Esophagus (tissue), 2 donors: ENCODE results near the gene TSPAN33. TPM values are rescaled to one million over a fixed set of nuclear protein-coding genes. Genes with fewer than 3 reads are reported as not detected.

Experiments used
- H3K27ac ChIP-seq, 2 donors: one replicate each; pipeline ENCODE4 v1.5.1; 2013; ENCODE audit warnings: low read depth in 2 of 2, mild to moderate bottlenecking in 2 of 2, inconsistent platforms in 1 of 2, low read length in 1 of 2, moderate library complexity in 1 of 2
- H3K27me3 ChIP-seq, 2 donors: one replicate each; pipeline ENCODE4 v1.6.1; 2013; ENCODE audit warnings: low read length in 2 of 2, control low read depth in 1 of 2, mild to moderate bottlenecking in 1 of 2; ENCODE audit not compliant: insufficient read depth in 2 of 2, control insufficient read depth in 1 of 2
- H3K36me3 ChIP-seq, 2 donors: one replicate each; pipeline ENCODE4 v1.6.1; 2013; ENCODE audit warnings: low read length in 1 of 2; ENCODE audit not compliant: control insufficient read depth in 2 of 2, insufficient read depth in 2 of 2
- H3K4me1 ChIP-seq, 2 donors: one replicate each; pipeline ENCODE4 v1.6.1; 2013; ENCODE audit warnings: low read length in 1 of 2; ENCODE audit not compliant: control insufficient read depth in 2 of 2, insufficient read depth in 2 of 2
- H3K4me3 ChIP-seq, 2 donors: one replicate each; pipeline ENCODE4 v1.5.1; 2013; ENCODE audit warnings: low read length in 2 of 2, mild to moderate bottlenecking in 2 of 2, low read depth in 1 of 2, moderate library complexity in 1 of 2
- H3K9me3 ChIP-seq, 2 donors: one replicate each; pipeline ENCODE4 v1.6.1; 2013; ENCODE audit warnings: mild to moderate bottlenecking in 2 of 2, low read depth in 1 of 2, low read length in 1 of 2, moderate library complexity in 1 of 2; ENCODE audit not compliant: control insufficient read depth in 2 of 2, insufficient read depth in 1 of 2
- whole genome bisulfite sequencing, 2 donors: extraction: QIAGEN DNeasy Blood & Tissue Kit; methylation state at CpG; one replicate each; pipeline ENCODE4 v1.1.7; 2013; 5-methylcytosine and 5-hydroxymethylcytosine counted together
- polyA plus RNA-seq, 2 donors: library from polyadenylated mRNA; stranded (reverse); fragments of 200-250 nt; gene quantifications; one replicate each; pipeline ENCODE4 v1.2.3, GENCODE V29; 2013
- donor health status: healthy with polysubstance abuse.
- donor health status: Bipolar disorder and iron deficiency.

The TSPAN33 gene
- polyA plus RNA-seq, 2 donors = 1.8 to 3.8 TPM

DNA sequence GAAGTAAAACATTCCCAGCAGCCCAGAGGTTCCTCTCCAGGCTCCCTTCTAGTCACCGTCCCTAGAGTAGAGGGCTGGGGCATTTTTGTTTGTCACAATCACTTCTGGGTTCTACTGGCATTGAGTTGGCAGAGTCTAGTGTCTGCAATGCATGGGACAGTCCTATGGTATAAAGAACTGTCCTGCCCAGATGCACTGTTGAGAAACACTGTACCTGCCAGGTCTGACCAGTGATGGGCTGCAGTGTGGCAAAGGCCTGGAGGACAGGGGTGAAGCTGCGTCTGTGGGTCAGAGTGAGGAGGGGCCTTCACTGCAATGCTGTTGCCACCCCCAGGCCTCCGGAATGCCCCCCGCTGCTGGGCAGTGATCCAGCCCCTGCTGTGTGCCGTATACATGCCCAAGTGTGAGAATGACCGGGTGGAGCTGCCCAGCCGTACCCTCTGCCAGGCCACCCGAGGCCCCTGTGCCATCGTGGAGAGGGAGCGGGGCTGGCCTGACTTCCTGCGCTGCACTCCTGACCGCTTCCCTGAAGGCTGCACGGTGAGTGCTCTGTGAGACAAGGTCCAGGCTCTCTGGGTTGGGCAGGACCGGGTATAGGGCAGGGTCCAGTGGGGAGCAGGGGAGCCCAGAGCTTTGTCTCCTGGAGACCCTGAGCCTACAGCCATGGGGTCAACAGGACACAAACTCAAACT lies 58.7 kb downstream of the TSPAN33 start:
- no peak overlapping the region for H3K4me3 ChIP-seq
- 87 to 91% methylated on average over 13 to 14 of the region's 14 CpGs for WGBS, 2 donors
- no peak overlapping the region for H3K27ac ChIP-seq
- peaks cover 0 to 6% of the 10 kb centered on the region in 2 donors for H3K36me3 ChIP-seq
- H3K27me3 ChIP-seq = no peaks in the 10 kb centered on the region
- H3K9me3 ChIP-seq = no peaks in the 10 kb centered on the region
- H3K4me1 ChIP-seq = no peaks in the 10 kb centered on the region

DNA sequence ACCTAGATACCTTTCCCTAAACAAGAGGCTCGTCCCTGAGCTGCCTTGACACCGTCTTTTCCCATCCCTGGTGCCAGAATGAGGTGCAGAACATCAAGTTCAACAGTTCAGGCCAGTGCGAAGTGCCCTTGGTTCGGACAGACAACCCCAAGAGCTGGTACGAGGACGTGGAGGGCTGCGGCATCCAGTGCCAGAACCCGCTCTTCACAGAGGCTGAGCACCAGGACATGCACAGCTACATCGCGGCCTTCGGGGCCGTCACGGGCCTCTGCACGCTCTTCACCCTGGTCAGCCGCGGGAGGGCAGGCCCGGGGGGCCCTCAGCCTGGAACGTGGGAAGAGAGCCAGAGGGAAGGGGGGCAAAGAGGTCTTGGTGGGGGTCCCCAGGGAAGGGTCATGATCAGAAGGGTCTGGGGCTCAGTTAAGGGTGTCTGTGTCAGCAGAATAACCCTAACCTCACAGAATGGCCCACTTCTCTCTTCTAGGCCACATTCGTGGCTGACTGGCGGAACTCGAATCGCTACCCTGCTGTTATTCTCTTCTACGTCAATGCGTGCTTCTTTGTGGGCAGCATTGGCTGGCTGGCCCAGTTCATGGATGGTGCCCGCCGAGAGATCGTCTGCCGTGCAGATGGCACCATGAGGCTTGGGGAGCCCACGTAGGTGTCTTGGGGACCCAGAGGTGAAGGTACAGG lies 60.8 kb downstream of the TSPAN33 start:
- Histone ChIP-seq H3K4me3 (no peak overlapping the region), H3K36me3 (peaks cover 0 to 12% of the 10 kb centered on the region in 2 donors), H3K27ac (no peak overlapping the region), H3K9me3 (no peaks in the 10 kb centered on the region), H3K4me1 (peaks cover 0 to 2% of the 10 kb centered on the region in 2 donors), H3K27me3 (no peaks in the 10 kb centered on the region)
- 89 to 90% methylated on average over 29 of the region's 29 CpGs for WGBS, 2 donors

DNA sequence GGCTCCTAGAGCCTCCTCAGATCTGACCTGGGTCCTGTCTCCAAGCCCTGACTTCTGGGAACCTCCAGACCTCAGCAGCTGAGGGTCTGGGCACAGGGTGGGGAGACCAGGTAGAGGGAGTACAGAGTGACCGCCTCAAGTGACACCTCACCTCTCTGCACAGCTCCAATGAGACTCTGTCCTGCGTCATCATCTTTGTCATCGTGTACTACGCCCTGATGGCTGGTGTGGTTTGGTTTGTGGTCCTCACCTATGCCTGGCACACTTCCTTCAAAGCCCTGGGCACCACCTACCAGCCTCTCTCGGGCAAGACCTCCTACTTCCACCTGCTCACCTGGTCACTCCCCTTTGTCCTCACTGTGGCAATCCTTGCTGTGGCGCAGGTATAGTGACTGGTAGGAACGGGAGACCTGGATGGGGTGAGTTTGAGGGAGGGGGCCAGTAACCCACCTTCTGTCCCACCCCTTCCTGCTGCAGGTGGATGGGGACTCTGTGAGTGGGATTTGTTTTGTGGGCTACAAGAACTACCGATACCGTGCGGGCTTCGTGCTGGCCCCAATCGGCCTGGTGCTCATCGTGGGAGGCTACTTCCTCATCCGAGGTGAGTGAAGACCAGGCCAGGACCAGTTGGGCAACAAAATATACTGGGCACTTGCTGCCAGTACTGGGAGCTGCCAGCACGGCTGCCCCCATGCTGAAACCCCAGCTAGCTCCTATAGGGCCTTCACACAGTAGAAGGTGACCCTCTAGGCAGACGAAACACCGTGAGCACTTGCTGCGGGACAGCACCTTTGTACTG lies 61.7 kb downstream of the TSPAN33 start:
- Histone ChIP-seq H3K36me3 (peaks cover 0 to 15% of the 10 kb centered on the region in 2 donors), H3K4me1 (peaks cover 0 to 4% of the 10 kb centered on the region in 2 donors), H3K27me3 (no peaks in the 10 kb centered on the region), H3K27ac (no peak overlapping the region), H3K4me3 (no peak overlapping the region), H3K9me3 (no peaks in the 10 kb centered on the region)
- WGBS, 2 donors = 90 to 94% methylated on average over 18 of the region's 18 CpGs

GRCh38 chr7:129208667-129209066 lies 64.2 kb downstream of the TSPAN33 start:
- peaks cover 0 to 4% of the 10 kb centered on the region in 2 donors for H3K4me1 ChIP-seq
- WGBS, 2 donors = 75 to 81% methylated on average over 9 of the region's 9 CpGs
- H3K36me3 ChIP-seq = peaks cover 0 to 15% of the 10 kb centered on the region in 2 donors
- H3K27me3 ChIP-seq = no peaks in the 10 kb centered on the region
- no peak overlapping the region for H3K4me3 ChIP-seq
- H3K27ac ChIP-seq = no peak overlapping the region
- H3K9me3 ChIP-seq = no peaks in the 10 kb centered on the region

DNA sequence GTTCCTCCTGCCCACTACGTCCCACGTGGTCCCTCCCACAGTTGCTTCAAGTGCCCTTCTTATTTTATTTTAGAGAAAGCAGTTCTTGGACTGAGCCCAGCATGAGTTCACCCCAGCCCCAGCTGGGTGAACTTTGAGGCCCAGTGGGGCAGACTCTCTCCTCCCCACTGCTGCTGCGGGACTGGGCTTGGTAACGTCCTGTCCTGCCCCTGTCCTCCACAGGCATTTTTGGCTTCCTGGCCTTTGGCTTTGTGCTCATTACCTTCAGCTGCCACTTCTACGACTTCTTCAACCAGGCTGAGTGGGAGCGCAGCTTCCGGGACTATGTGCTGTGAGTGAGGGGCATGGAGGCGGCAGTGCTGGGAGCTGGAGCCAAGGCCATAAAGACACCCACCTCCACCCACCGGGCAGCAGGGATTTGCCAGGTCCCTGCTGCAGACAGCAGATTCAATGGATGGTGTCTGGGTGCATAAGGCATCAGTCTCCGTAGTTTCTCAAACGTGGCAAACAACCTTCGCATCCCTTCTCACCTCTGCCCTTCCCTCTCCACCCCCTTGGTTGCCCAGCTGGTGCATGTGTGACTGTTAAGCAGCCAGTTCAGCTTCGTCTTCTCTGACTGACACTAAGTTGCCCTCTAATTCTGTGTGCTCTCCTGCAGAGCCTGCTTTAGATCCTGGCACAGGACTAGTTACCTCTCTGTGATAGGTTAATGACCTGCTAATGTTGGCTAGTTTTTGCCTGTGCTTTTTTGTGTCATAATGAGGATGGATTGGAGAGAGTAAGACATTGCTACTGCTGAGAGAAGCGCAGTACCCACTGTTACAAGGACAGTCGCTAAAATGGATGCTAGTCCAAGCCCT lies 64.8 kb downstream of the TSPAN33 start:
- Histone ChIP-seq H3K36me3 (peaks cover 0 to 15% of the 10 kb centered on the region in 2 donors), H3K4me3 (no peak overlapping the region), H3K27me3 (no peaks in the 10 kb centered on the region), H3K4me1 (peaks cover 0 to 4% of the 10 kb centered on the region in 2 donors), H3K27ac (no peak overlapping the region), H3K9me3 (no peaks in the 10 kb centered on the region)
- 84 to 85% methylated on average over 15 of the region's 15 CpGs for WGBS, 2 donors

GRCh38 chr7:129210256-129210988 lies 65.9 kb downstream of the TSPAN33 start:
- Histone ChIP-seq H3K27ac (no peak overlapping the region), H3K4me3 (no peak overlapping the region), H3K27me3 (no peaks in the 10 kb centered on the region), H3K36me3 (peaks cover 0 to 15% of the 10 kb centered on the region in 2 donors), H3K4me1 (peaks cover 0 to 4% of the 10 kb centered on the region in 2 donors), H3K9me3 (no peaks in the 10 kb centered on the region)
- 55 to 57% methylated on average over 16 of the region's 16 CpGs for WGBS, 2 donors

- Histone ChIP-seq H3K4me3 (no peak overlapping the region), H3K9me3 (no peaks in the 10 kb centered on the region), H3K27ac (no peak overlapping the region), H3K27me3 (no peaks in the 10 kb centered on the region), H3K36me3 (peaks cover 0 to 12% of the 10 kb centered on the region in 2 donors), H3K4me1 (peaks cover 0 to 4% of the 10 kb centered on the region in 2 donors)
- WGBS, 2 donors = 91% methylated on average over 12 to 14 of the region's 14 CpGs
Measured at GRCh38 chr7:129210989-129211312, 66.4 kb downstream of the TSPAN33 start.

DNA sequence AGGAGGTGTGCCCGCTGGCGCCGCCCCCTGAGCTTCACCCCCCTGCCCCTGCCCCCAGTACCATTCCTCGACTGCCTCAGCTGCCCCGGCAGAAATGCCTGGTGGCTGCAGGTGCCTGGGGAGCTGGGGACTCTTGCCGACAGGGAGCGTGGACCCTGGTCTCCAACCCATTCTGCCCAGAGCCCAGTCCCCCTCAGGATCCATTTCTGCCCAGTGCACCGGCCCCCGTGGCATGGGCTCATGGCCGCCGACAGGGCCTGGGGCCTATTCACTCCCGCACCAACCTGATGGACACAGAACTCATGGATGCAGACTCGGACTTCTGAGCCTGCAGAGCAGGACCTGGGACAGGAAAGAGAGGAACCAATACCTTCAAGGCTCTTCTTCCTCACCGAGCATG lies 67.6 kb downstream of the TSPAN33 start:
- Histone ChIP-seq H3K4me3 (no peak overlapping the region), H3K27me3 (no peaks in the 10 kb centered on the region), H3K9me3 (no peaks in the 10 kb centered on the region), H3K27ac (no peak overlapping the region), H3K4me1 (peaks cover 0 to 4% of the 10 kb centered on the region in 2 donors), H3K36me3 (peaks cover 0 to 9% of the 10 kb centered on the region in 2 donors)
- WGBS, 2 donors = 89 to 93% methylated on average over 14 of the region's 14 CpGs
